ENCODE data around the gene SOWAHB. TPM values are rescaled to one million over a fixed set of nuclear protein-coding genes. Genes with fewer than 3 reads are reported as not detected.
"Not testable (repeated sequence)": the region's sequence is repeated elsewhere in the genome, so short reads cannot be mapped to it uniquely, and the experiment has no call there.

Gene SOWAHB
- total RNA-seq, 3 donors from 2014 or later = 0.05 to 0.08 (median 0.05) TPM

DNA sequence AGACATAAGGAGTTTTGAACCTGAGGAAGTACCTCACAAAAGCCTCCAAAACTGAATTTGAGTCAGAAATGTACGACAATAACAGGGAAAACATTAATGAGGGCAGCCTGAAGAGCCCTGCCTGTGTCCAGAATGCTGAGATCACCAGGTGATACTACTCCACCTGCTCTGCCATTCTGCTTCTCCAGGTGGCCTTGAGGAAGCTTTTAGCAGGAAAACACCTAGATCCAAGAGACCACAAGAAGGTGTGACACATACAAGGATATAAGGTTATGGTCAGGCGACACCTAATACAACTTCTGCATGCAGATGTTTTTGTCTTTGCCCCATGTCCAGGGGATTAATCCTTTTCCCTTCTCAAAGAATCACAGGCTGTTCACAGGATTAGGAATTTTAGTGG is 15.3 kb downstream of the SOWAHB start:
- no peak for DNase-seq
- H3K4me1 Mint-ChIP-seq (ENCODE audit: low read depth) = no peaks in the 10 kb centered on the region
- ATAC-seq = no peak
- peaks cover 29% of the 10 kb centered on the region for H3K27me3 Mint-ChIP-seq (ENCODE audit: low read depth)
- no peaks in the 10 kb centered on the region for H3K9me3 Mint-ChIP-seq
- no peak overlapping the region for H3K4me3 Mint-ChIP-seq
- no peaks in the 10 kb centered on the region for H3K36me3 Mint-ChIP-seq (ENCODE audit: insufficient read depth)

DNA sequence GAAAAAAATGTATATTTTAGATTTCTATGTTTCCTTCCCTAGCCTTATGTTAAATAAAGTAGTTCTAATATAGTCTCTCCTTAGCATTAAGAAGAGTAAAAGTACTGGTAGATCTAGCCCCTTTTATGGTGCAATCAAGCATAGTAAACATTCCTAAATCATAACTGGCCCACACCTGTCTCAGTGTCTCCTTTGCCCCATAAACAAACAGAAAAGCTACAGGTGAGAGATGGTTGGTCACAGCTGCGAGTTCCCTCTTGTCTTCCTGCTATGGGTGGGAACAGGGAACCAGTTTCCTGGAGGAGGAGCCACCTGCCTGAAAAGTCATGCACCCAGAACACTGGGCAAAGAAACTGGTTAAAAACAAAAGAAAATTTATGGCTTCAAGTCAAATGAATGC is 16.6 kb downstream of the SOWAHB start:
- DNase-seq (no peak), ATAC-seq (no peak)
- Mint-ChIP-seq H3K9me3 (no peaks in the 10 kb centered on the region), H3K4me3 (no peak overlapping the region), H3K4me1 (ENCODE audit: low read depth) (no peaks in the 10 kb centered on the region), H3K27me3 (ENCODE audit: low read depth) (peaks cover 35% of the 10 kb centered on the region), H3K36me3 (ENCODE audit: insufficient read depth) (no peaks in the 10 kb centered on the region)

DNA sequence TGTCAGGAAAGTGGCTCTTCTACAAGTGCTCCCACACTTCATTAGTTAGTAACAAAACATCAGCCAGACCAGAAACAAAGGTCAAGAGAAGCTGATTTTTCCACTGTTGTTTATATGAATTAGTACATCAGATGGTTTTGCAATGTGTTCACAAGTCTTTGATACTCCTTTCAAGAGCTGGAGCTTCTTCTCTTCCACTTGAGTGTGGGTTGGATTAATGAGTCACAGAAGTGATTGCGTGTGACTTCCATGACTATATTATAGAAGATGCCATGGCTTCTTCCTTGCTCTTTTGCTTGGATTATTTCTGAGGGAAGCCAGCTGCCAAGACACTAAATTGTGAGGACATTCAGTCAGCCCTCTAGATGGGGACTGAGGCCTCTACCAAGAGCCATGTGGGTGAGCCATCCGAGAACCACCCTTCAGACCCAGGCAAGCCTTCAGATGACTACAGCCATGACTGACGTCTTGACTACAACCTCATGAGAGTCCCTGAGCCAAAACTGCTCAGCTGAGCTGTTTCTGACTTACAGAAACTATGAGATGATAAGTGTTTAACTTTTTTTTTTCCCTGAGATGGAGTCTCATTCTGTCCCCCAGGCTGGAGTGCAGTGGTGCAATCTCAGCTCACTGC is 18.1 kb downstream of the SOWAHB start:
- H3K4me1 Mint-ChIP-seq (ENCODE audit: low read depth) = no peaks in the 10 kb centered on the region
- no peak for ATAC-seq
- H3K36me3 Mint-ChIP-seq (ENCODE audit: insufficient read depth) = no peaks in the 10 kb centered on the region
- no peaks in the 10 kb centered on the region for H3K9me3 Mint-ChIP-seq
- peaks cover 36% of the 10 kb centered on the region for H3K27me3 Mint-ChIP-seq (ENCODE audit: low read depth)
- DNase-seq = no peak
- no peak overlapping the region for H3K4me3 Mint-ChIP-seq

DNA sequence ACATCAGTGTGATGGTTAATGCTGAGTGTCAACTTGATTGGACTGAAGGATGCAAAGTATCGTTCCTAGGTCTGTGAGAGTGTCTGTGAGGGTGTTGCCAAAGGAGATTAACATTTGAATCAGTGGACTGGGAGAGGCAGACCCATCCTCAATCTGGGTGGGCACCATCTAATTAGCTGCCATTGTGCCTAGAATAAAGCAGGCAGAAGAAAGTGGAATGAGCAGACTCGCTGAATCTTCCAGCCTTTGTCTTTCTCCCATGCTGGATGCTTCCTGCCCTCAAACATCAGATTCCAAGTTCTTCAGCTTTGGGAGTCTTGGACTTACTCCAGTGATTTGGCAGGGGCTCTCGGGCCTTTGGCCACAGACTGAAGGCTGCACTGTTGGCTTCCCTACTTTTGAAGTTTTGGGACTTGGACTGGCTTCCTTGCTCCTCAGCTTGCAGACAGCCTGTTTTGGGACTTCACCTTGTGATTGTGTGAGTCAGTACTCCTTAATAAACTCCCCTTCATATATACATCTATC is 19.2 kb downstream of the SOWAHB start:
- H3K36me3 Mint-ChIP-seq (ENCODE audit: insufficient read depth); H3K4me3 Mint-ChIP-seq; ATAC-seq; H3K9me3 Mint-ChIP-seq; H3K4me1 Mint-ChIP-seq (ENCODE audit: low read depth); DNase-seq: not testable (repeated sequence)
- peaks cover 37% of the 10 kb centered on the region for H3K27me3 Mint-ChIP-seq (ENCODE audit: low read depth)

DNA sequence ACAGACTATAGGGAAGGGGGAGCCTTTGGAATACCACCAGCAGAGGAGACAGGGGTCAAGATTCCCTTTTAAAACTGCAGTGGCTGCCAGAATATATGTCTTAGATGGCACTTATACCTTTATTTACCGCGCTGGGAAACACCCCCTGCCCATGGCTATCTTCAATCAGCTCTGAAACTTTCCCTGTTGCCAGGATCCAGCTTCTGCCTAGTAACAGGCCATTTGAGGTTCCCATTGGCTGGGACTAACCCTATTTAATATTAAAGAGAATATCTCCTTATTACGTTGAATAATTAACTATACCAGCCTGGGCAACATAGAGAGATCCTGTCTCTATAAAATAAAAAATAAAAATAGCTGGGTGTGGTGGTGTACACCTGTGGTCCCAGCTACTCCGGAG is 23.8 kb downstream of the SOWAHB start:
- ATAC-seq = no peak
- no peak for DNase-seq
- Mint-ChIP-seq H3K9me3 (no peaks in the 10 kb centered on the region), H3K36me3 (ENCODE audit: insufficient read depth) (no peaks in the 10 kb centered on the region), H3K4me1 (ENCODE audit: low read depth) (peaks cover 6% of the 10 kb centered on the region), H3K27me3 (ENCODE audit: low read depth) (peaks cover 21% of the 10 kb centered on the region), H3K4me3 (no peak overlapping the region)

DNA sequence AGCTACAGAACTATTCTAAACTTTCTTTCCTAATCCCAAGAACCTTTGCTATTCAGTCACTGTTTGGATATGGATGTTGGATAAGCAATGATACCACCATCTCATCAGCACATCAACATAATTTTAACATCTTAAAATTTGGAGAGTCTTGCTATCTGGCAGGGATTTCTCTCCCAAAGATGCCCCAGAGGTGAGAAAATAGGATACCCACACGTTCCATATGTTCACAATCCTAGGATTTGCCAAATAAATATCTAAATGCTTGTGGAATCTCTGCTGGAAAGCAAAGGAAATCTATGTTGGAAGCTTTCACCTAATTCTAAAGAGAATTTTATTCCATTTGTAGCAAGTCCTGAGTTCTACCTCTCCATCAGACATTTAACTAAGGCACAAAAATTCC is 24.4 kb downstream of the SOWAHB start:
- no peaks in the 10 kb centered on the region for H3K36me3 Mint-ChIP-seq (ENCODE audit: insufficient read depth)

DNA sequence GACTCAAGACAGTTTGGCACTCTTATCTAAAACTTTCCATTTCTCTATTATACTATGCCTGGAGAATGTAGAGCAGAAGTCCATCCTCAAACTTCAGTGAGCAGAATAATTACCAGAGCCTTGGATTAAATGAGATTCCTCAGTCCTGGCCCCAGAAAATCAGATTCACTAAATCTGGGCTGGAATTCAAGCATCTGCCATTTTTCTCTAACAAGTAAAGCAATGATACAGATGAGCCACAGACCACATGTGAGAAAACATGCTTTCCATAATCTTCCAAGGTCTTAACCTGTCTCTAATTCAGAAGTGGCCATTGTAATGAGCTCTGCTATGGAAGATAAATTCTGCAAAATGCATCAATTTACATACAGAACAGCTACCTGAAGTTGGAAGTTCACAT is 25.4 kb downstream of the SOWAHB start:
- no peaks in the 10 kb centered on the region for H3K9me3 Mint-ChIP-seq
- DNase-seq = no peak

More for the DNA sequence above, 24.4 kb downstream of the SOWAHB start:
- H3K9me3 Mint-ChIP-seq = no peaks in the 10 kb centered on the region
- ATAC-seq (no peak), DNase-seq (no peak)
- H3K4me1 Mint-ChIP-seq (ENCODE audit: low read depth) = peaks cover 6% of the 10 kb centered on the region
- peaks cover 15% of the 10 kb centered on the region for H3K27me3 Mint-ChIP-seq (ENCODE audit: low read depth)
- H3K4me3 Mint-ChIP-seq = no peak overlapping the region

DNA sequence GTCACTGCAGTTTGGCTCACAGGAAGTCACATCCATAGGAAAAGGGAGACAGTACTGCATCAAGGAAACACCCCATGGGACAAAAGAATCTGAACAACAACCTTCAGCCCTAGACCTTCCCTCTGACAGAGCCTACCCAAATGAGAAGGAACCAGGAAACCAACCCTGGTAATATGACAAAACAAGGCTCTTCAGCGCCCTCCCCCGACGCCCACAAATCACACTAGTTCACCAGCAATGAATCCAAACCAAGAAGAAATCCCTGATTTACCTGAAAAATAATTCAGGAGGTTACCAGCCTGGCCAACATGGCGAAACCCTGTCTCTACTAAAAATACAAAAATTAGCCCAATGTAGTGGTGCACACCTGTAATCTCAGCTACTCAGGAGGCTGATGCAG is 29.2 kb downstream of the SOWAHB start:
- H3K4me3 Mint-ChIP-seq; H3K4me1 Mint-ChIP-seq (ENCODE audit: low read depth); H3K9me3 Mint-ChIP-seq; H3K27me3 Mint-ChIP-seq (ENCODE audit: low read depth); H3K36me3 Mint-ChIP-seq (ENCODE audit: insufficient read depth); ATAC-seq; DNase-seq: not testable (repeated sequence)

More for the DNA sequence above, 25.4 kb downstream of the SOWAHB start:
- H3K4me1 Mint-ChIP-seq (ENCODE audit: low read depth) = peaks cover 6% of the 10 kb centered on the region
- no peak for ATAC-seq
- peaks cover 6% of the 10 kb centered on the region for H3K27me3 Mint-ChIP-seq (ENCODE audit: low read depth)
- H3K4me3 Mint-ChIP-seq = no peak overlapping the region
- no peaks in the 10 kb centered on the region for H3K36me3 Mint-ChIP-seq (ENCODE audit: insufficient read depth)

DNA sequence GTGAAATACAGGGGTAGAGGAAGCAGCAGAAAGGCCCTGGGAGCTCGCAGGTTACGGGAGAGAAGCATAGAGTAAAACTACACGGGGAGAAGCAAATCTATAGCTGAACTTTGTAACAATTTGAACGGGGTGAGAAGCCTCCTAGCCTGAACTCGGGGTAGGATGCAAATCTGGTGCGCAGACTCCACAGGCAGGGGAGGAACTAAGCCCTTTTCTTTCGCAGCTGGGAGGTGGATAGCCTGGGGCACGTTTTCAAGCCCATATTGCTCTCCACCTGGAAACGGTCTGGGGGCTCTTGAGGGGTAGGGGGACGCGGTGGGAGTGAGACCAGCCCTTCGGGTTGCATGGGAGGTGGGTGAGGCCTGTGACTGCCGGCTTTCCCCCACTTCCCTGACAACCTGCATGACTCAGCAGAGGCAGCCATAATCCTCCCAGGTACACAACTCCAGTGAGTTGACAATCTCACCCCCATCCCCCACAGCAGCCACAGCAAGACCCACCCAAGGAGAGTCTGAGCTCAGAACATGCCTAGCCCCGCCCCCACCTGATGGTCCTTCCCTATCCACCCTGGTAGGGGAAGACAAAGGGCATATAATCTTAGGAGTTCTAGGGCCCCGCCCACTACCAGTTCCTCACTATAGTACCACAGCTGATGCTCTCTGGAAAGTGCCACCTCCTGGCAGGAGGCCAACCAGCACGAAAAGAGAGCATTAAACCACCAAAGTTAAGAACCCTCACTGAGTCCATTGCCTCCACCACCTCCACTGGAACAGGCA is 29.9 kb downstream of the SOWAHB start:
- Mint-ChIP-seq H3K36me3 (ENCODE audit: insufficient read depth) (no peaks in the 10 kb centered on the region), H3K4me1 (ENCODE audit: low read depth) (peaks cover 6% of the 10 kb centered on the region), H3K4me3 (no peak overlapping the region), H3K27me3 (ENCODE audit: low read depth) (no peaks in the 10 kb centered on the region), H3K9me3 (no peaks in the 10 kb centered on the region)
- DNase-seq = no peak
- no peak for ATAC-seq

DNA sequence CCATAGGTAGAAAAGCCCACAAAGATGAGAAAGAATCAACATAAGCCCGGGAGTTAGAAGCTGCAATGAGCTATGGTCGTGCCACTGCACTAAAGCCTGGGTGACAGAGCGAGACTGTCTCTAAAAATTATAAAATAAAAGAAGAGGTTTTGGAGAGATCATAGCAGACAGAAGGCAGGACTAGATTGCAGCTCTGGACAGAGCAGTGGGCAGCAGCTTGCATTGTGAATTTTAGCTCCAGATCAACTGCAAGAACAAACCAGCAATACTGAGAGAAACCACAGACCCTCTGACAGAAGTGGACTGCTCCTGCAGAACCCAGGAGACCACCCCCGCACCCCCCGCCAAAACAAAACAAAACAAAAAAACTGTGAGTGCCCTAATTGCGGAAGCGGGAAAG is 30.6 kb downstream of the SOWAHB start:
- H3K4me1 Mint-ChIP-seq (ENCODE audit: low read depth) = peaks cover 6% of the 10 kb centered on the region
- H3K27me3 Mint-ChIP-seq (ENCODE audit: low read depth) = no peaks in the 10 kb centered on the region
- DNase-seq = no peak
- no peak for ATAC-seq
- no peak overlapping the region for H3K4me3 Mint-ChIP-seq
- H3K9me3 Mint-ChIP-seq = no peaks in the 10 kb centered on the region
- no peaks in the 10 kb centered on the region for H3K36me3 Mint-ChIP-seq (ENCODE audit: insufficient read depth)

DNA sequence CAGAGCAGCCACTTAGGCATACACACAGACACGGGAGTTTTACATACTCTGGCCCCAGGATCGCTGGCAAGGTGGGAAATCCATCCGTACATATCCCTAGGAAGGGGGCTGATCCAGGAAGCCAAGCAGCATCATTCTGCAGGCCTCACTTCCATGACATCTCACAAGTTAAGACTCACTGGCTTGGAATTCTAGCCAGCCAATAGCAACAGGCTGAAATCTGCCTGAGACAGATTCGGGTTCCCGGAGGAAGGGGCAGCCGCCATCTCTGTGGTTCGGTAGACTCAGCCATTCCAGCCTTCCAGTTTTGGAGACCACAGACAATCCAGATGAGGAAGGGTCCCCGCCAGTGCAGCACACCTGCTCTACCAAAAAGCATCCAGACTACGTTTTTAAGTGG is 31.3 kb downstream of the SOWAHB start:
- Mint-ChIP-seq H3K4me1 (ENCODE audit: low read depth) (peaks cover 5% of the 10 kb centered on the region), H3K27me3 (ENCODE audit: low read depth) (no peaks in the 10 kb centered on the region), H3K4me3 (no peak overlapping the region), H3K9me3 (no peaks in the 10 kb centered on the region), H3K36me3 (ENCODE audit: insufficient read depth) (no peaks in the 10 kb centered on the region)
- ATAC-seq (no peak), DNase-seq (no peak)

DNA sequence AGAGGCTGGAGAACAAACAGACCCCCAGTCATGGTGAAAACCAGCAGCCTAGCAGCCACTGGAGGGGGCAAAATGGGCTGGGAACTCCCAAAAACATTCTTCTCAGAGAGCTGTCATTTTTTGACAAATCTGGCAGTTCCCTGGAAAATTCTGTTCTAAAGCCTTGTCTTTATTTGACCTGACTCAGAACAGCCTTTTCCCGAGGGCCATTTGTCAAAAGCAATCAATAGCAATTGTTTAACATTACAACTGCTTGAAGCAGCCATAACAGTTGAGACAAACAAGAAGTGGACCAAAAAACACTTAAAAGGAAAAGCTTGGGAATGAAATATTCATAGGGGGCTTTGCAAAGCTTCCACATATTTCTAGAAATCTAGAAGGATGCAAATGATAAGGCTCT is 39.6 kb downstream of the SOWAHB start:
- H3K4me1 Mint-ChIP-seq (ENCODE audit: low read depth) = no peaks in the 10 kb centered on the region
- peaks cover 2% of the 10 kb centered on the region for H3K27me3 Mint-ChIP-seq (ENCODE audit: low read depth)
- H3K36me3 Mint-ChIP-seq (ENCODE audit: insufficient read depth) = no peaks in the 10 kb centered on the region
- ATAC-seq (no peak), DNase-seq (no peak)
- H3K4me3 Mint-ChIP-seq = no peak overlapping the region
- H3K9me3 Mint-ChIP-seq = no peaks in the 10 kb centered on the region

DNA sequence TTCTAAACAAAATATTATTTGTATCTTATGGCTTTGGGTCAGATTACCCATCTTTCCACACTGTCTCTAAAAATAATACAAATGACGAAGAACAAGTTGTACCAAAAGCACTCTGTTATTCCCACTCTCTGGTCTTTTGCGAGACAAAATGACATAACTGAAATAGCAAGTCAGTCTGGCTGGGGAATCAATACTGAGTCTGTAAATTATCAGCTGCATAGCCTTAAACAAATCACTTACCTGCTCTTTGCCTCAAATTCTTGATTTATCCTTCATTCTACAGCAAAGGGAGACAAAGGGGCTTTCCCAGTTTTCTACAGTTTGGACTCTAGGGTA is 40.9 kb downstream of the SOWAHB start:
- H3K9me3 Mint-ChIP-seq = no peaks in the 10 kb centered on the region
- no peaks in the 10 kb centered on the region for H3K36me3 Mint-ChIP-seq (ENCODE audit: insufficient read depth)
- DNase-seq = no peak
- no peak overlapping the region for H3K4me3 Mint-ChIP-seq
- no peak for ATAC-seq
- peaks cover 2% of the 10 kb centered on the region for H3K27me3 Mint-ChIP-seq (ENCODE audit: low read depth)
- H3K4me1 Mint-ChIP-seq (ENCODE audit: low read depth) = no peaks in the 10 kb centered on the region

DNA sequence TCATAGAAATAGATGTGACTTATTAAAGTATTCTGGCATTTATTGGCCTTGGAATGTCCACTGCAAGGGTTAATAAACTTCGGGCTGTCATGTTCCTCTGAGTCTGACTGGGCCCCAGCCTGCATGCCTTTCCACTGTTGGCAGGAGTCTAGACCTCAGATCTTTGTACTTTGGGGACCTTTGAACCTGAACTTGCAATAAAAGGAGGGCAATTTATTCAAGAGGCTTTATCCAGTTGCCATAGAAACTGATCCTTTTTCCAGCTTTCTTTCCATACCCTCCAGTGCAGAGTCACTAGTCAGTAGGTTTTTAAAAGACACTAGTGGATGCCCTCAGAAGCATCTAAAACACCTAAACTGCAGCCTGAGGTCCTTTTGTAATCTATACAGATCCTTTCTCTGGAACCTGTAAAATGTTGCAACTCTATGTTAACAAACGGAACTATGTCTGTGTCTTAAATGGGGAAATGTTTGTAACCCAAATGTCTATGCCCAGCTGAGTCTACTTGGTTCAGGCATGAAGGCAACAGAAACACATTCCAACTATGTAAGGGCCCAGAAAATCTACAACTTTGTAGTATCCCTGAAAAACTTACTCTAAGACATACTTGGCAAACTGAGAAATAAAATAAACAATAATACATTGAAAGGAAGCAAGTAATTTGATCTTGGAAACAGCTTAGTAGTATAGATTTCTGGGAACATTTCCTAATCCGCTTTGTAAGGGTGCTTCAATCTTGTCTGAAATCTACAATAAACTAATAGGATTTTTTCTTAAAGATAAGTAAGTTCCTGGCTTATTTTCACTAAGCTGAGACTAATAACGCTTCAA is 41.5 kb downstream of the SOWAHB start:
- H3K27me3 Mint-ChIP-seq (ENCODE audit: low read depth) = peaks cover 2% of the 10 kb centered on the region
- no peak overlapping the region for H3K4me3 Mint-ChIP-seq
- H3K9me3 Mint-ChIP-seq = no peaks in the 10 kb centered on the region
- H3K4me1 Mint-ChIP-seq (ENCODE audit: low read depth) = no peaks in the 10 kb centered on the region
- no peak for DNase-seq
- ATAC-seq = no peak
- no peaks in the 10 kb centered on the region for H3K36me3 Mint-ChIP-seq (ENCODE audit: insufficient read depth)

All from activated T-cell treated with anti-CD3 and anti-CD28 coated beads, Interleukin-2, amount 50 U/mL, for 4 hours (primary cell).